ENCODE results near the gene NPAS3.

The NPAS3 gene

GRCh38 chr14:33452995-33453394, 514.3 kb downstream of the NPAS3 start:
- DNase-seq = no peak

GRCh38 chr14:33454022-33454595, 515.4 kb downstream of the NPAS3 start:
- no peak for DNase-seq

GRCh38 chr14:33454707-33455106, 516.0 kb downstream of the NPAS3 start:
- no peak for DNase-seq

- DNase-seq = no peak
Observed at GRCh38 chr14:33455654-33456345, 517.1 kb downstream of the NPAS3 start.

GRCh38 chr14:33457021-33457420, 518.3 kb downstream of the NPAS3 start:
- DNase-seq = no peak

- no peak for DNase-seq
Observed at GRCh38 chr14:33457617-33458016, 518.9 kb downstream of the NPAS3 start.

GRCh38 chr14:33460164-33460563, 521.5 kb downstream of the NPAS3 start:
- DNase-seq = no peak

- no peak for DNase-seq
Observed at GRCh38 chr14:33461036-33461435, 522.4 kb downstream of the NPAS3 start.

GRCh38 chr14:33463731-33464130, 525.1 kb downstream of the NPAS3 start:
- no peak for DNase-seq

- DNase-seq = no peak
Observed at GRCh38 chr14:33464254-33464962, 525.7 kb downstream of the NPAS3 start.

GRCh38 chr14:33465846-33466700, 527.4 kb downstream of the NPAS3 start:
- no peak for DNase-seq

- no peak for DNase-seq
Observed at GRCh38 chr14:33467971-33468370, 529.3 kb downstream of the NPAS3 start.

GRCh38 chr14:33469898-33470297, 531.2 kb downstream of the NPAS3 start:
- DNase-seq = no peak

- DNase-seq = no peak
Observed at GRCh38 chr14:33471776-33472175, 533.1 kb downstream of the NPAS3 start.

- DNase-seq = no peak
Observed at GRCh38 chr14:33475623-33476022, 536.9 kb downstream of the NPAS3 start.

GRCh38 chr14:33477797-33478196, 539.1 kb downstream of the NPAS3 start:
- DNase-seq = no peak

GRCh38 chr14:33480071-33480886, 541.6 kb downstream of the NPAS3 start:
- DNase-seq = no peak

- no peak for DNase-seq
Observed at GRCh38 chr14:33480887-33481184, 542.2 kb downstream of the NPAS3 start.

GRCh38 chr14:33483110-33483509, 544.4 kb downstream of the NPAS3 start:
- no peak for DNase-seq

- no peak for DNase-seq
Observed at GRCh38 chr14:33483541-33483940, 544.9 kb downstream of the NPAS3 start.

GRCh38 chr14:33484264-33484663, 545.6 kb downstream of the NPAS3 start:
- no peak for DNase-seq

- no peak for DNase-seq
Observed at GRCh38 chr14:33486332-33486890, 547.7 kb downstream of the NPAS3 start.

All from stimulated activated naive CD4-positive, alpha-beta T cell treated with Interleukin-2 at 50 U/mL for 16 hours (primary cell).